ENCODE results near the gene NHLRC1. TPM values are rescaled to one million over a fixed set of nuclear protein-coding genes. Genes with fewer than 3 reads are reported as not detected.

The NHLRC1 gene
- total and polyA plus RNA-seq, 11 donors, result 0.56 to 2.6 (median 1.3) TPM

DNA sequence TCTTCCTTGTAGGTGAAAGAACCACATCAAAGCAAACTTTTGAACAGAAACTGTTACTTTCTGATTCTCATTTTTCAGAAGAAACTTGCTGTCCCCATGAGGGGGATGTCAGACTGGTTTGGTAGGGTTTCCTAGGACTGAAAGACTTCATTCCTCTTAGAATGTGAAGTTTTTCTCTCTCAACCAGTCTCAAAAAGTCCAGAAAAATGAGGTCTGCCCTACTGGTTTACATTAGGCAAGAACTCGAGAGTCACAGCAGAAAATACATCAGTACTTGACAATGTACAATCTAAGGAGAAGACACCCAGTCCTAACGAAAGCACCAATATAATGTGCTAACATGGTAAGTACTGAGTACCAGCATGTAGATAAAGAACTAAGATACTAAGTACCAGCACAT, 12.7 kb upstream of the NHLRC1 start:
- no peak for ATAC-seq
- no peak for DNase-seq
- Histone ChIP-seq H3K27ac (no peak overlapping the region), H3K36me3 (peaks cover 0 to 98% (median 90%) of the 10 kb centered on the region in 9 donors), H3K27me3 (no peaks in the 10 kb centered on the region), H3K9me3 (no peaks in the 10 kb centered on the region), H3K4me1 (no peaks in the 10 kb centered on the region), H3K4me3 (no peak overlapping the region)
- intact Hi-C loops (cut with DNase I), result no loop called here
- TF ChIP-seq POLR2A (IDR thresholded peaks at IDR 0.05), result no peak
- TF ChIP-seq, protein P1, sequence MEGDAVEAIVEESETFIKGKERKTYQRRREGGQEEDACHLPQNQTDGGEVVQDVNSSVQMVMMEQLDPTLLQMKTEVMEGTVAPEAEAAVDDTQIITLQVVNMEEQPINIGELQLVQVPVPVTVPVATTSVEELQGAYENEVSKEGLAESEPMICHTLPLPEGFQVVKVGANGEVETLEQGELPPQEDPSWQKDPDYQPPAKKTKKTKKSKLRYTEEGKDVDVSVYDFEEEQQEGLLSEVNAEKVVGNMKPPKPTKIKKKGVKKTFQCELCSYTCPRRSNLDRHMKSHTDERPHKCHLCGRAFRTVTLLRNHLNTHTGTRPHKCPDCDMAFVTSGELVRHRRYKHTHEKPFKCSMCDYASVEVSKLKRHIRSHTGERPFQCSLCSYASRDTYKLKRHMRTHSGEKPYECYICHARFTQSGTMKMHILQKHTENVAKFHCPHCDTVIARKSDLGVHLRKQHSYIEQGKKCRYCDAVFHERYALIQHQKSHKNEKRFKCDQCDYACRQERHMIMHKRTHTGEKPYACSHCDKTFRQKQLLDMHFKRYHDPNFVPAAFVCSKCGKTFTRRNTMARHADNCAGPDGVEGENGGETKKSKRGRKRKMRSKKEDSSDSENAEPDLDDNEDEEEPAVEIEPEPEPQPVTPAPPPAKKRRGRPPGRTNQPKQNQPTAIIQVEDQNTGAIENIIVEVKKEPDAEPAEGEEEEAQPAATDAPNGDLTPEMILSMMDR (IDR thresholded peaks at IDR 0.05), result no peak
- 94 to 100% (median 97%) methylated on average over 2 of the region's 2 CpGs for WGBS, 4 donors

DNA sequence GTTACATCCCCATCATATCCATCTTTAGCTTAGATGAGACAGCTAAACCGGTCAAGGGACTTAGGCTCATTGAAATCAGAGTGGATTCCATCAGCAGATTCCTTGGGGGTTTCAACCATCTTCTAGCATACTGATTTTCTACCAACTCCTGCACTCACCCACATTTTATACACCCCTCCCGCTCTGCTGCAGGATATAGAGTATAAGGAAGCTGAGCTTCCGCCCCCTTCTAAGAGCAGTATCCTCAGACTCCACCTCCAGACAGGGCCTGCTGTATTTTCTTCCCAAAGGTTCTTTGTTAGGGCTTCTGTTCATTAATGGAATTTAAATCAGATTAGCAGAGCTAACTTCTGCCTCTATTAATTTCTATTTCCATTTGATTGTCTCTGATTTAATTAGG, 9.9 kb upstream of the NHLRC1 start:
- intact Hi-C loops (cut with DNase I), result no loop called here
- Histone ChIP-seq H3K4me3 (no peak overlapping the region), H3K36me3 (peaks cover 0 to 91% (median 79%) of the 10 kb centered on the region in 9 donors), H3K9me3 (no peaks in the 10 kb centered on the region), H3K27me3 (no peaks in the 10 kb centered on the region), H3K27ac (no peak overlapping the region), H3K4me1 (no peaks in the 10 kb centered on the region)
- WGBS, 4 donors, result 94 to 98% (median 95%) methylated on average over 3 of the region's 3 CpGs
- DNase-seq (no peak), ATAC-seq (no peak)
- TF ChIP-seq POLR2A (IDR thresholded peaks at IDR 0.05), result no peak
- TF ChIP-seq, protein P1 (IDR thresholded peaks at IDR 0.05), result no peak

DNA sequence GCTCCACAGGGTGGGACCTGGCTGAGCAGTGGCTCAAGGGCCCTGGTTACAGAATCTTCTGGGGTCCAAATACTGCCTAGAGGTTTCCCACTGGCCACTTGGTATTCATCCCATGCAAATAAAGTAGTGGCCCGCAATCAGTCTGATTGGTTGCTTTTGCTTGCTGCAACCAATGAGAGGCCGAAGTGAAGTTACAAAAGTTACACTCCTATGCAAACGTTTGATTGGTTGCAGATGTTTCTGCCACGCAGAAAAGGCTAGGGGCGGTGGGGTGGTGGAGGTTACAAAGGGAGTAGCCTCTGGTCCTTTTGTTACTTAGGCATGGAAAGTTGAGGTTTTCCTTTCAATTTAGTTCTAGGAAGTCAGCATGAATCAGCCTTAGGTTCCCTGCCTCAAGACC, 3.6 kb upstream of the NHLRC1 start:
- H3K27me3 ChIP-seq, result no peaks in the 10 kb centered on the region
- ATAC-seq, result no peak
- WGBS, 4 donors, result 50 to 85% (median 64%) methylated on average over 5 of the region's 5 CpGs
- no peak overlapping the region for H3K4me3 ChIP-seq
- no peak overlapping the region for H3K27ac ChIP-seq
- peaks cover 0 to 31% (median 22%) of the 10 kb centered on the region in 9 donors for H3K36me3 ChIP-seq
- intact Hi-C loops (cut with DNase I), result loop anchor here in 6 of 10 donors (5.0 to 10.0 kb wide), 6 partner anchors 131 to 971 kb away; no protein-coding TSS in a partner anchor
- TF ChIP-seq, protein P1 (IDR thresholded peaks at IDR 0.05), result no peak
- TF ChIP-seq POLR2A (IDR thresholded peaks at IDR 0.05), result no peak
- no peak for DNase-seq
- H3K9me3 ChIP-seq, result peaks cover 0 to 8% (median 0%) of the 10 kb centered on the region in 12 donors
- peaks cover 0 to 18% (median 9%) of the 10 kb centered on the region in 12 donors for H3K4me1 ChIP-seq

GRCh38 chr6:18121580-18122127, 823 bp downstream of the NHLRC1 start:
- intact Hi-C loops (cut with DNase I), result loop anchor here in 9 of 10 donors (1.0 to 10.0 kb wide), 16 partner anchors 114 to 967 kb away; partner anchors contain the start of gene KIF13A (in 5 of the 9)
- DNase-seq, result no peak
- H3K4me1 ChIP-seq, result peaks cover 0 to 18% (median 9%) of the 10 kb centered on the region in 12 donors
- H3K36me3 ChIP-seq, result no peaks in the 10 kb centered on the region
- H3K27ac ChIP-seq, result no peak overlapping the region
- no peaks in the 10 kb centered on the region for H3K27me3 ChIP-seq
- peaks cover 0 to 16% (median 0%) of the 10 kb centered on the region in 12 donors for H3K9me3 ChIP-seq
- ATAC-seq, result no peak
- 63 to 75% (median 69%) methylated on average over 19 of the region's 19 CpGs for WGBS, 4 donors
- H3K4me3 ChIP-seq, result peak overlapping the region in 11 of 12 donors; percentile 29 to 74 (median 57)
- TF ChIP-seq POLR2A (IDR thresholded peaks at IDR 0.05), result no peak
- TF ChIP-seq, protein P1 (IDR thresholded peaks at IDR 0.05), result no peak
